Measurements from ENCODE around the gene MRPS18B. TPM values are rescaled to one million over a fixed set of nuclear protein-coding genes. Genes with fewer than 3 reads are reported as not detected.

MRPS18B gene
- total and polyA plus RNA-seq, 2 of the 13 experiments (the other 11 are each of a cell fraction or from before 2014, with no cell fraction given), result 125 to 131 TPM

DNA sequence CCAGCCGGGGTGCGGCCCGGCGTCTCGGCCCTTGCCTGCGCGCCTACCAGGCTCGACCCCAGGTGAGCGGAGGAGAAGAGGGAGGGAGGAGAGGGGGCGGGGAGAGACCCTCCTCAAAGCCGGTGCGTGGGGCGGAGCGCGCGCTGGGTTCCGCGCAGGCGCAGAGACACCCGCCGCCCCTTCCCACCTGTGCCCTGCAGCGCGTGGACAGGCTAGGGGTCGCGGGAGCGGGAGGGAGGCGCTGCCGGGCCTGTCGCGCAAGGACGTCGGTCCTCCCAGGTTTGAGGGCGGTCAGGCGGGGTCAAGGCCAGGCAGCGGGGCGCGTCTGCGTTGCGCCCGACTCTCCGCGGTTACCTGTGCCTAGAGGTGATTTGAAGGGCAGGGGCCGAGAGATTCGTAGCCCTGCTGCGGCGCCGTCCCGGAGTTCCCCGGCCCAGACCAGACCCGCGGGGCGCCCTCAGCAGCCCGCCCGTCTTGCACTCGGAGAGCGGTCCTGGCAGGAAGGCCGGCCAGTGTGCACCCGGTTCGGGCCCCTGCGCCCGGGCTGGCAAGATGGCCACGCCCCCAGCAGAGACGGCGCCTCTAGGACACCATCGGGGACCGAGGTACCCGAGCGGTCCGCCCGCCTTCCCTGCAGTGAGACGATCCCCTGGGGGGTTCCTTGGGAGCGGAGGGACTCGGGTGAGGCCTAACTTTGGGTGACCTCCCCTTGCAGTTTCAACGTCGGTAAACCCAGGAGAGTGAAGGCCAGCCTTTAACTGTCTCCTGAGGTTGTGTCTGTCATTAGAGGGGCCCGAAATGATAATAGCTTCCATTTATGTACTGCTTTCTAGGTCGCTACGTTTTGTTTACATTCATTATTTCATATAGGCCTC, 29.8 kb downstream of the MRPS18B start (continued):
- TF ChIP-seq MEF2D (CRISPR knock-in tag; IDR thresholded peaks at IDR 0.05) (peak; percentile 83), NFRKB (IDR thresholded peaks at IDR 0.05) (no peak), SRSF1 (optimal IDR thresholded peaks at IDR 0.05; ENCODE audit: low read depth, low read length) (peak; percentile 68), SP4 (CRISPR knock-in tag; IDR thresholded peaks at IDR 0.05) (peak; percentile 91), MTF2 (CRISPR knock-in tag; IDR thresholded peaks at IDR 0.05; ENCODE audit: borderline replicate concordance) (peak; percentile 96), ZNF841 (CRISPR knock-in tag; IDR thresholded peaks at IDR 0.05; ENCODE audit: borderline replicate concordance) (no peak), MAZ (IDR thresholded peaks at IDR 0.05; ENCODE audit: borderline replicate concordance, low read depth, low read length) (no peak), MAZ (CRISPR knock-in tag; IDR thresholded peaks at IDR 0.05; ENCODE audit: low read depth) (peak; percentile 99), MXD4 (CRISPR knock-in tag; IDR thresholded peaks at IDR 0.05) (peak; percentile 92), ZBTB38 (CRISPR knock-in tag; IDR thresholded peaks at IDR 0.05) (peak; percentile 95), HOXA3 (CRISPR knock-in tag; IDR thresholded peaks at IDR 0.05) (peak; percentile 93)
- TF ChIP-seq, protein P1, sequence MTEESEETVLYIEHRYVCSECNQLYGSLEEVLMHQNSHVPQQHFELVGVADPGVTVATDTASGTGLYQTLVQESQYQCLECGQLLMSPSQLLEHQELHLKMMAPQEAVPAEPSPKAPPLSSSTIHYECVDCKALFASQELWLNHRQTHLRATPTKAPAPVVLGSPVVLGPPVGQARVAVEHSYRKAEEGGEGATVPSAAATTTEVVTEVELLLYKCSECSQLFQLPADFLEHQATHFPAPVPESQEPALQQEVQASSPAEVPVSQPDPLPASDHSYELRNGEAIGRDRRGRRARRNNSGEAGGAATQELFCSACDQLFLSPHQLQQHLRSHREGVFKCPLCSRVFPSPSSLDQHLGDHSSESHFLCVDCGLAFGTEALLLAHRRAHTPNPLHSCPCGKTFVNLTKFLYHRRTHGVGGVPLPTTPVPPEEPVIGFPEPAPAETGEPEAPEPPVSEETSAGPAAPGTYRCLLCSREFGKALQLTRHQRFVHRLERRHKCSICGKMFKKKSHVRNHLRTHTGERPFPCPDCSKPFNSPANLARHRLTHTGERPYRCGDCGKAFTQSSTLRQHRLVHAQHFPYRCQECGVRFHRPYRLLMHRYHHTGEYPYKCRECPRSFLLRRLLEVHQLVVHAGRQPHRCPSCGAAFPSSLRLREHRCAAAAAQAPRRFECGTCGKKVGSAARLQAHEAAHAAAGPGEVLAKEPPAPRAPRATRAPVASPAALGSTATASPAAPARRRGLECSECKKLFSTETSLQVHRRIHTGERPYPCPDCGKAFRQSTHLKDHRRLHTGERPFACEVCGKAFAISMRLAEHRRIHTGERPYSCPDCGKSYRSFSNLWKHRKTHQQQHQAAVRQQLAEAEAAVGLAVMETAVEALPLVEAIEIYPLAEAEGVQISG (CRISPR knock-in tag; IDR thresholded peaks at IDR 0.05), result peak; percentile 98
- TF ChIP-seq, protein P2, sequence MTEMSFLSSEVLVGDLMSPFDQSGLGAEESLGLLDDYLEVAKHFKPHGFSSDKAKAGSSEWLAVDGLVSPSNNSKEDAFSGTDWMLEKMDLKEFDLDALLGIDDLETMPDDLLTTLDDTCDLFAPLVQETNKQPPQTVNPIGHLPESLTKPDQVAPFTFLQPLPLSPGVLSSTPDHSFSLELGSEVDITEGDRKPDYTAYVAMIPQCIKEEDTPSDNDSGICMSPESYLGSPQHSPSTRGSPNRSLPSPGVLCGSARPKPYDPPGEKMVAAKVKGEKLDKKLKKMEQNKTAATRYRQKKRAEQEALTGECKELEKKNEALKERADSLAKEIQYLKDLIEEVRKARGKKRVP (CRISPR knock-in tag; IDR thresholded peaks at IDR 0.05), result peak in 1 of 2 experiments; percentile 78; a peak in 2 of 4 replicates
- TF ChIP-seq, protein P3, sequence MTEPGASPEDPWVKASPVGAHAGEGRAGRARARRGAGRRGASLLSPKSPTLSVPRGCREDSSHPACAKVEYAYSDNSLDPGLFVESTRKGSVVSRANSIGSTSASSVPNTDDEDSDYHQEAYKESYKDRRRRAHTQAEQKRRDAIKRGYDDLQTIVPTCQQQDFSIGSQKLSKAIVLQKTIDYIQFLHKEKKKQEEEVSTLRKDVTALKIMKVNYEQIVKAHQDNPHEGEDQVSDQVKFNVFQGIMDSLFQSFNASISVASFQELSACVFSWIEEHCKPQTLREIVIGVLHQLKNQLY (CRISPR knock-in tag; IDR thresholded peaks at IDR 0.05), result peak; percentile 90
- TF ChIP-seq, protein P4, sequence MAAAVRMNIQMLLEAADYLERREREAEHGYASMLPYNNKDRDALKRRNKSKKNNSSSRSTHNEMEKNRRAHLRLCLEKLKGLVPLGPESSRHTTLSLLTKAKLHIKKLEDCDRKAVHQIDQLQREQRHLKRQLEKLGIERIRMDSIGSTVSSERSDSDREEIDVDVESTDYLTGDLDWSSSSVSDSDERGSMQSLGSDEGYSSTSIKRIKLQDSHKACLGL (CRISPR knock-in tag; IDR thresholded peaks at IDR 0.05), result peak; percentile 97
- TF ChIP-seq, protein P5, sequence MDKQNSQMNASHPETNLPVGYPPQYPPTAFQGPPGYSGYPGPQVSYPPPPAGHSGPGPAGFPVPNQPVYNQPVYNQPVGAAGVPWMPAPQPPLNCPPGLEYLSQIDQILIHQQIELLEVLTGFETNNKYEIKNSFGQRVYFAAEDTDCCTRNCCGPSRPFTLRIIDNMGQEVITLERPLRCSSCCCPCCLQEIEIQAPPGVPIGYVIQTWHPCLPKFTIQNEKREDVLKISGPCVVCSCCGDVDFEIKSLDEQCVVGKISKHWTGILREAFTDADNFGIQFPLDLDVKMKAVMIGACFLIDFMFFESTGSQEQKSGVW (CRISPR knock-in tag; IDR thresholded peaks at IDR 0.05; ENCODE audit: borderline replicate concordance), result no peak
- TF ChIP-seq, protein P6, sequence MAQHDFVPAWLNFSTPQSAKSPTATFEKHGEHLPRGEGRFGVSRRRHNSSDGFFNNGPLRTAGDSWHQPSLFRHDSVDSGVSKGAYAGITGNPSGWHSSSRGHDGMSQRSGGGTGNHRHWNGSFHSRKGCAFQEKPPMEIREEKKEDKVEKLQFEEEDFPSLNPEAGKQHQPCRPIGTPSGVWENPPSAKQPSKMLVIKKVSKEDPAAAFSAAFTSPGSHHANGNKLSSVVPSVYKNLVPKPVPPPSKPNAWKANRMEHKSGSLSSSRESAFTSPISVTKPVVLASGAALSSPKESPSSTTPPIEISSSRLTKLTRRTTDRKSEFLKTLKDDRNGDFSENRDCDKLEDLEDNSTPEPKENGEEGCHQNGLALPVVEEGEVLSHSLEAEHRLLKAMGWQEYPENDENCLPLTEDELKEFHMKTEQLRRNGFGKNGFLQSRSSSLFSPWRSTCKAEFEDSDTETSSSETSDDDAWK (CRISPR knock-in tag; IDR thresholded peaks at IDR 0.05), result no peak
- TF ChIP-seq, protein P7, sequence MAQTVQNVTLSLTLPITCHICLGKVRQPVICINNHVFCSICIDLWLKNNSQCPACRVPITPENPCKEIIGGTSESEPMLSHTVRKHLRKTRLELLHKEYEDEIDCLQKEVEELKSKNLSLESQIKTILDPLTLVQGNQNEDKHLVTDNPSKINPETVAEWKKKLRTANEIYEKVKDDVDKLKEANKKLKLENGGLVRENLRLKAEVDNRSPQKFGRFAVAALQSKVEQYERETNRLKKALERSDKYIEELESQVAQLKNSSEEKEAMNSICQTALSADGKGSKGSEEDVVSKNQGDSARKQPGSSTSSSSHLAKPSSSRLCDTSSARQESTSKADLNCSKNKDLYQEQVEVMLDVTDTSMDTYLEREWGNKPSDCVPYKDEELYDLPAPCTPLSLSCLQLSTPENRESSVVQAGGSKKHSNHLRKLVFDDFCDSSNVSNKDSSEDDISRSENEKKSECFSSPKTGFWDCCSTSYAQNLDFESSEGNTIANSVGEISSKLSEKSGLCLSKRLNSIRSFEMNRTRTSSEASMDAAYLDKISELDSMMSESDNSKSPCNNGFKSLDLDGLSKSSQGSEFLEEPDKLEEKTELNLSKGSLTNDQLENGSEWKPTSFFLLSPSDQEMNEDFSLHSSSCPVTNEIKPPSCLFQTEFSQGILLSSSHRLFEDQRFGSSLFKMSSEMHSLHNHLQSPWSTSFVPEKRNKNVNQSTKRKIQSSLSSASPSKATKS (CRISPR knock-in tag; IDR thresholded peaks at IDR 0.05), result no peak; the same call in 1 of the 2 replicates

Data from HepG2 (cell line).